ENCODE data around the gene GET4.

DNA sequence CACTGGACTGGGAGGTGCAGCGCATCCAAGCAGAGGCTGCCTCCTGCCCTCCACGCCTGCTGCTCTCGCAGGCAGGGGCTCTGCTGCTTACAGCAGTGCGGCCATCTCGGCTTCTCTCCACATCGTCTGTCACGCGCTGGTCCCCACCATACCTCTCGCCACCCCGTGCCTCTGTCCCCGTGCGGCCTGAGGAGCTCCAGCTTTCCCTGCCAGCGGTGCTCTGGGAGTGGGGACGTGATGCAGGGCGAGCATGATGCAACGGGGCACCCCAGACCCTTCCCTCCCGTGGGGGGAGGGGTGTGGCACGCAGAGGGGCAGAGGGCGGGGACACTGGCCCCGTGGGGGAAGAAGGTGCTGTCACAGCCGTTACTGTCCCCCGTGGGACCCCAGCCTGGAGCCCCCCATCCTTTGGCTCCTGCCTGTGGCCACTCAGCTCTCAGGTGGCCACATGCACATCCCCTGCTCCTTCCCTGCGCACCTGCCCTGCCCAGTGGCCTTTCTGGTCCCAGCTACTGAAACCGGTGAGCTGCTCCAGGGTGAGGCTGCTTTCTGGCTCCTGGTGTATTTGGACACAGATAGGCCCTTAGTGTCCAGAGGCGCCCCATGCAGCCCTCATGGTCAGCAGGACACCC lies 9.0 kb downstream of the GET4 start:
- TF ChIP-seq GATA2 (IDR thresholded peaks at IDR 0.05; ENCODE audit: low read depth, low read length) (no peak), GATA3 (IDR thresholded peaks at IDR 0.05; ENCODE audit: low read depth, low read length) (no peak)

Data from SH-SY5Y (cell line).